Karpas-422 (cell line): ENCODE measurements around the gene LIN28A. TPM values are rescaled to one million over a fixed set of nuclear protein-coding genes. Genes with fewer than 3 reads are reported as not detected.
"Not testable (repeated sequence)": the region's sequence is repeated elsewhere in the genome, so short reads cannot be mapped to it uniquely, and the experiment has no call there.

Experiments used
- DNase-seq: peaks from one replicate; pipeline ENCODE4 v3.0.0-alpha.2; 2015
- H2AFZ ChIP-seq: fragments of 200-600 bp; sonication (generic); 2 replicates; pipeline ENCODE4 v1.6.1; 2014; ENCODE audit warnings: antibody characterized with exemption, low read length, mixed read lengths
- H3K27ac ChIP-seq: fragments of 200-600 bp; sonication (generic); 2 replicates; pipeline ENCODE4 v1.5.1; 2014; ENCODE audit warnings: mild to moderate bottlenecking, low read length, moderate library complexity
- H3K27me3 ChIP-seq: fragments of 200-600 bp; sonication (generic); 2 replicates; pipeline ENCODE4 v1.6.1; 2014; ENCODE audit warnings: low read length, mixed read lengths
- H3K36me3 ChIP-seq: fragments of 200-600 bp; sonication (generic); 2 replicates; pipeline ENCODE4 v1.6.1; 2014; ENCODE audit warnings: low read length, mixed read lengths; ENCODE audit not compliant: insufficient read depth
- H3K4me1 ChIP-seq: fragments of 200-600 bp; sonication (generic); 2 replicates; pipeline ENCODE4 v1.6.1; 2014; ENCODE audit warnings: mild to moderate bottlenecking, low read length, mixed read lengths
- H3K4me2 ChIP-seq: fragments of 200-600 bp; sonication (generic); 2 replicates; pipeline ENCODE4 v1.6.1; 2014; ENCODE audit warnings: low read length, low read depth, mild to moderate bottlenecking; ENCODE audit not compliant: poor library complexity, severe bottlenecking
- H3K4me3 ChIP-seq: fragments of 200-600 bp; sonication (generic); 2 replicates; pipeline ENCODE4 v1.5.1; 2014; ENCODE audit warnings: mild to moderate bottlenecking, antibody characterized with exemption, low read length, mixed read lengths
- H3K79me2 ChIP-seq: fragments of 200-600 bp; sonication (generic); 2 replicates; pipeline ENCODE4 v1.6.1; 2014; ENCODE audit warnings: mild to moderate bottlenecking, low read length, mixed read lengths
- H3K9ac ChIP-seq: fragments of 200-600 bp; sonication (generic); 2 replicates; pipeline ENCODE4 v1.6.0; 2014; ENCODE audit warnings: low read length
- H3K9me2 ChIP-seq: fragments of 200-600 bp; sonication (generic), shearing (Covaris generic); replicated peaks from 2 replicates; pipeline ENCODE4 v1.6.0; 2014; ENCODE audit warnings: mild to moderate bottlenecking, low read length, moderate library complexity; ENCODE audit not compliant: insufficient read depth
- H3K9me3 ChIP-seq: fragments of 300-700, 200-600 bp; sonication (generic); 2 replicates; pipeline ENCODE4 v1.6.1; 2014; ENCODE audit warnings: low read length, mixed read lengths
- H4K20me1 ChIP-seq: fragments of 200-600 bp; sonication (generic); 2 replicates; pipeline ENCODE4 v1.6.1; 2014; ENCODE audit warnings: mild to moderate bottlenecking, antibody characterized with exemption, low read length, low read depth; ENCODE audit not compliant: insufficient read depth
- total RNA-seq: library from RNA; depleted of rRNA; stranded (reverse); fragments of >200 nt; shearing (Covaris generic); gene quantifications from 2 replicates; pipeline ENCODE4 v1.2.3, GENCODE V29; 2014; ENCODE audit warnings: low replicate concordance

Gene LIN28A
- total RNA-seq, 1 experiment from 2014 or later: 0.04 TPM

- Histone ChIP-seq H3K27me3 (no peaks in the 10 kb centered on the region), H3K27ac (no peak overlapping the region), H3K79me2 (no peaks in the 10 kb centered on the region), H3K4me1 (no peaks in the 10 kb centered on the region), H3K4me2 (no peak overlapping the region), H4K20me1 (no peaks in the 10 kb centered on the region), H3K9ac (no peak overlapping the region), H3K4me3 (no peak overlapping the region), H3K9me3 (no peaks in the 10 kb centered on the region), H3K36me3 (no peaks in the 10 kb centered on the region), H2AFZ (no peak overlapping the region), H3K9me2 (no peaks in the 10 kb centered on the region)
- DNase-seq: no peak
Measured at GRCh38 chr1:26370591-26371382, 39.8 kb upstream of the LIN28A start.

- Histone ChIP-seq H3K9me2 (no peaks in the 10 kb centered on the region), H3K27ac (no peak overlapping the region), H3K79me2 (no peaks in the 10 kb centered on the region), H3K9ac (no peak overlapping the region), H3K36me3 (no peaks in the 10 kb centered on the region), H3K9me3 (no peaks in the 10 kb centered on the region), H3K4me2 (no peak overlapping the region), H3K27me3 (no peaks in the 10 kb centered on the region), H4K20me1 (no peaks in the 10 kb centered on the region), H3K4me3 (no peak overlapping the region), H3K4me1 (no peaks in the 10 kb centered on the region), H2AFZ (no peak overlapping the region)
- no peak for DNase-seq
Measured at GRCh38 chr1:26372039-26372438, 38.6 kb upstream of the LIN28A start.

- not testable (repeated sequence) for H3K4me1 ChIP-seq, H3K9ac ChIP-seq, H3K9me3 ChIP-seq, H3K27ac ChIP-seq, H3K36me3 ChIP-seq, H4K20me1 ChIP-seq, H3K27me3 ChIP-seq, DNase-seq, H3K79me2 ChIP-seq, H3K4me3 ChIP-seq, H3K4me2 ChIP-seq, H2AFZ ChIP-seq, H3K9me2 ChIP-seq
Measured at GRCh38 chr1:26372611-26373010, 38.0 kb upstream of the LIN28A start, which contains the start of gene ZNF683. ZNF683 (minus strand) TSS chr1:26372750; CDS start chr1:26368571, 4,179 bp downstream.

GRCh38 chr1:26373281-26373680 lies 37.3 kb upstream of the LIN28A start:
- no peak for DNase-seq
- H3K36me3 ChIP-seq: no peaks in the 10 kb centered on the region
- H3K9me3 ChIP-seq: no peaks in the 10 kb centered on the region
- H4K20me1 ChIP-seq: no peaks in the 10 kb centered on the region
- H3K4me2 ChIP-seq: no peak overlapping the region
- no peaks in the 10 kb centered on the region for H3K9me2 ChIP-seq
- H3K79me2 ChIP-seq: no peaks in the 10 kb centered on the region
- no peak overlapping the region for H2AFZ ChIP-seq
- H3K9ac ChIP-seq: no peak overlapping the region
- no peaks in the 10 kb centered on the region for H3K4me1 ChIP-seq
- H3K4me3 ChIP-seq: no peak overlapping the region
- no peak overlapping the region for H3K27ac ChIP-seq
- no peaks in the 10 kb centered on the region for H3K27me3 ChIP-seq

- Histone ChIP-seq H3K4me1 (no peaks in the 10 kb centered on the region), H3K36me3 (no peaks in the 10 kb centered on the region)
Measured at GRCh38 chr1:26373789-26374188, 36.8 kb upstream of the LIN28A start.

GRCh38 chr1:26374361-26374760 lies 36.3 kb upstream of the LIN28A start:
- H3K4me2 ChIP-seq, H2AFZ ChIP-seq, H3K9me2 ChIP-seq, H3K79me2 ChIP-seq, DNase-seq, H3K4me3 ChIP-seq, H3K9ac ChIP-seq, H3K4me1 ChIP-seq, H3K27me3 ChIP-seq, H3K36me3 ChIP-seq, H4K20me1 ChIP-seq, H3K27ac ChIP-seq, H3K9me3 ChIP-seq: not testable (repeated sequence)

More at GRCh38 chr1:26373789-26374188, 36.8 kb upstream of the LIN28A start:
- no peak overlapping the region for H2AFZ ChIP-seq
- no peak overlapping the region for H3K27ac ChIP-seq
- no peaks in the 10 kb centered on the region for H3K79me2 ChIP-seq
- H3K4me3 ChIP-seq: no peak overlapping the region
- H3K4me2 ChIP-seq: no peak overlapping the region
- no peaks in the 10 kb centered on the region for H4K20me1 ChIP-seq
- no peak overlapping the region for H3K9ac ChIP-seq
- H3K9me3 ChIP-seq: no peaks in the 10 kb centered on the region
- no peaks in the 10 kb centered on the region for H3K27me3 ChIP-seq
- no peak for DNase-seq
- no peaks in the 10 kb centered on the region for H3K9me2 ChIP-seq

- Histone ChIP-seq H2AFZ (no peak overlapping the region), H3K9me3 (no peaks in the 10 kb centered on the region), H3K36me3 (no peaks in the 10 kb centered on the region), H3K4me3 (no peak overlapping the region), H3K9ac (no peak overlapping the region), H3K4me2 (no peak overlapping the region), H3K79me2 (no peaks in the 10 kb centered on the region), H3K9me2 (no peaks in the 10 kb centered on the region), H4K20me1 (no peaks in the 10 kb centered on the region), H3K4me1 (no peaks in the 10 kb centered on the region), H3K27me3 (no peaks in the 10 kb centered on the region), H3K27ac (no peak overlapping the region)
- no peak for DNase-seq
Measured at GRCh38 chr1:26375081-26375480, 35.5 kb upstream of the LIN28A start.

- no peaks in the 10 kb centered on the region for H3K9me2 ChIP-seq
- H3K27ac ChIP-seq: no peak overlapping the region
- H3K4me1 ChIP-seq: no peaks in the 10 kb centered on the region
- no peak overlapping the region for H3K4me3 ChIP-seq
- no peaks in the 10 kb centered on the region for H3K27me3 ChIP-seq
- H3K36me3 ChIP-seq: no peaks in the 10 kb centered on the region
- H4K20me1 ChIP-seq: no peaks in the 10 kb centered on the region
- DNase-seq: no peak
- H3K9ac ChIP-seq: no peak overlapping the region
- no peaks in the 10 kb centered on the region for H3K9me3 ChIP-seq
- no peak overlapping the region for H2AFZ ChIP-seq
- H3K79me2 ChIP-seq: no peaks in the 10 kb centered on the region
- no peak overlapping the region for H3K4me2 ChIP-seq
Measured at GRCh38 chr1:26376050-26376449, 34.6 kb upstream of the LIN28A start.
